Stimulated activated CD4-positive, alpha-beta T cell treated with anti-CD3 and anti-CD28 coated beads, Interleukin-4, amount 100 ng/mL, for 24 hours (primary cell): ENCODE results near the gene ACSS2.

Experiments
- DNase-seq: peaks from one replicate; pipeline ENCODE4 v3.0.0-alpha.2; 2020

Gene ACSS2

DNA sequence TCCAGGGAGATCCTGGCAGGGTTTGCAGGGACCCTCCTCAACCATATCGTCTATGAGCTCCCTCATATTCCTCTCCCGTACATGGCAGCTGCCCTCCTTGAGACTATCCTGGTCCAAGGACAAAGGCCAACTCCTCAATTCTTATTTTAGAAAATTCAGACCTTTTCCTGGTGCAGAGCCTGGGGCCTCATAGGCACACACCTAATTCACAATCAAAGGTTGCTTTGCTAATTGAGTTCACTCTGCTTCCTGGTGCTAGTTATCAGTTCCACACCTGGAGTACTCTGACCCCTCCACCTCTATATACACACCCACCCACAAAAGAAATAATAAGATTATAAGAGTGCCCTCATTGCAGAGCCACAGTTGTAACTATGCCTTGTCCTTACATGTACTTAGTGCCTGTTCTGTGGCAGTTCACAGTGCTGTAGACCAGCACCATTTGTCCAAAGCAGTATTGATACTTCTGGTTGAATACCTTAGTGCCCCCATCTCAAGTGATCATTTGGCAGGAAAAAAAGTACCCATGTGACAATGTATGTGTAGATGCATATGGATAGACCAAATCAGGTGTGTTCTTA is 40.5 kb downstream of the ACSS2 start:
- no peak for DNase-seq

DNA sequence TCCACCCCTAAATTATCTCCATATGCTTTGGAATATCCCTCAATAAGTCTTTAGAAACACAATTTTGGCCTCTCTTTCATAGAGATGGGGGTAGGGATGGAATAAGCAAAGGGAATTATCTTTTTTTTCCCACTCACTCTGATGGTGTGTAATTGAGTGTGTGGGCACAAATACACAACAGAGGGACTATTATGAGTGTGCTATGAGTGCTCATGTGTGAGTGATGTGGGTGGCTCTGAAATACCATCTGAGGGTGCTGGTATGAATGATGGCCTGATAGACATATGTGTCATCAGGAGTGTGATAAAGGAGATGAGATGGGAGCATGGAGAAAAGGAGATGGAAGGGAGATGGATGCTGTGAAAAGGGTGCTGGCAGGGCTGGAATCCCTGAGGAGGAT is 43.6 kb downstream of the ACSS2 start:
- no peak for DNase-seq

DNA sequence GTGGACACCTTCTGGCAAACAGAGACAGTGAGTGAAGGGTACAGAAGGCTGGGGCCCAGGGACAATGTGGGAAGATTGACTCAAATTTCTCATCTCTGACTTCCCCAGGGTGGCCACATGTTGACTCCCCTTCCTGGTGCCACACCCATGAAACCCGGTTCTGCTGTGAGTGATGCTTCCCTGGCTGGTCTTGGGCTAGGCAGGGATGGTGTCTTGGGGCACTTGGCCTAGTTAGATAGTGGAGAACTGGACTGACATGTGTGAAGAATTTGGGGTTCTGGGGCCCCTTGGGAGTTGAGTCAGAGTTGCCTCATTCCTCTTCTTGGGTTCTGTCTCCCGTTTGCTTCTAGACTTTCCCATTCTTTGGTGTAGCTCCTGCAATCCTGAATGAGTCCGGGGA is 45.0 kb downstream of the ACSS2 start:
- no peak for DNase-seq

DNA sequence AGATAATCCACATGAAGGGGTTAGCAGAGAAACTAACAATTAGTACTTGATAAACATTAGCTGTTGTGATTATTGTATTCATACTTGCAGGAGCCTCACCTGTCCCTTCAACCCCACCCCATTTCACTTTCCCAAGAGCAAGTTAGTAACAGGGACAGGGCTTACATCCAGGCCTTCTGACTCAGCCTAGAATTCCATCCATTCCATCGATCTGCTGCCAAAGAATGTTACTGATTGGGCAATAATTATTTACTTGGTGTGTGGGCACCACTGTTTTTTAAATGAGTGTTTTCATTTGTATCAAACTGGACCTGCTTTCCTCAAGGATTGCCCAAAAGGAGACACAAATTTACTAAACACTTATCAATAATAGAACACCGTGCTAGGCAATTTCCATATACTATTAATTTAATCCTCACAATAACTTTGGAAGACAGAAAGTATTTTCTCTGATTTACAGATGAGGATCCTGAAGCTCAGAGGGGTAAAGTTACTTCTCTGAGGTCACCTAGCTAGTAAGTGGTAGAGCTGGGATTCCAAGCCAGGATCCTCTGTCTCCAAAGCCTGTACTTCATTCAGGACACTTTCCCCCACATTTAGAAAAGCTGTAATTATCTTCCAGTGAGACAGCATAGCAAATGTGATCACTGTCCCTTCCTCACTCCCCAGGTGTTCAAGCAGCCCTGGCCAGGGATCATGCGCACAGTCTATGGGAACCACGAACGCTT is 46.4 kb downstream of the ACSS2 start:
- DNase-seq = no peak

DNA sequence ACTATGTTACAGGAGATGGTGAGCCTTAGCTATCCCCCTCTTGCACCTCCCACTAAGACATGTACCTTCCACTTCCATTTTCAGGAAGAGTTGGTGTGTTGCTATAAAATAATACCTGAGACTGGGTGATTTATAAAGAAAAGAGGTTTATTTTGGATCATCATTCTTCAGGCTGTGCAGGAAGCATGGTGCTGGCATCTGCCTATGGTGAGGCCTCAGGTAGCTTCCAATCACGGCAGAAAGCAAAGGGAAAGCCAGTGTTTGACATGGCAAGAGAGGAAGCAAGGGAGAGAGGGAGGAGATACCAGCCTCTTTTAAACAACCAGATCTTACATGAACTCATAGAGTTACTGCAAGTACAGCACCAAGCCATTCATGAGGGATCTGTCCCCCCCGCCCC is 47.0 kb downstream of the ACSS2 start:
- DNase-seq = no peak

DNA sequence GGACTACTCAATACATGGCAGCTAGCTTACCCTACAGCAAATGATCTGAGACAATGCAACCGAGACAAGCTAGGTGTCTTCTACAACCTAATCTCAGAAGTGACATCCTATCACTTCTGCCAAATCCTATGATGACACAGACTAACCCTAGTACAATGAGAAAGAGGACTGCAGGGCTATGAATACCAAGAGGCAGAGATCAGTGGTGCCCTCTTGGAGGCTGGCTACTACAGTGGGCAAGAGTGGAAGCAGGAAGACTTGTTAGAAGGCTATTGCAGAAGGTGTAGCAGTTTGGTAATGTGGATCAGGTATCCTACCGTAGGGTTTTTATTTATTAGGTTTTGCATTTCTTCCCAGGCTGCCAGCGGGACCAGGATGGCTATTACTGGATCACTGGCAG is 48.9 kb downstream of the ACSS2 start:
- no peak for DNase-seq

DNA sequence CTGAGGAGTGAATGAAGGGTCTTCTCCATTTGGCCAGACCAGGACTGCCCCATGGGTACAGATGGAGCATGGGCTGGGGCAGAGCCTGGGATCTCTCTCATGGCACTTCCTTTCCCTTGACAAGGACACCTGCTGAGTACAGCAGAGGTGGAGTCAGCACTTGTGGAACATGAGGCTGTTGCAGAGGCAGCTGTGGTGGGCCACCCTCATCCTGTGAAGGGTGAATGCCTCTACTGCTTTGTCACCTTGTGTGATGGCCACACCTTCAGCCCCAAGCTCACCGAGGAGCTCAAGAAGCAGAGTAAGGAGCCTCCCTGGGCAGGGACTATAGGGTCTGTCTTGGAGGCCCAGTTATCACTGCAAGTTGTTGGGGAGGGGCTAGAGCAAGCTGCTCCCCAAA is 49.6 kb downstream of the ACSS2 start:
- no peak for DNase-seq

DNA sequence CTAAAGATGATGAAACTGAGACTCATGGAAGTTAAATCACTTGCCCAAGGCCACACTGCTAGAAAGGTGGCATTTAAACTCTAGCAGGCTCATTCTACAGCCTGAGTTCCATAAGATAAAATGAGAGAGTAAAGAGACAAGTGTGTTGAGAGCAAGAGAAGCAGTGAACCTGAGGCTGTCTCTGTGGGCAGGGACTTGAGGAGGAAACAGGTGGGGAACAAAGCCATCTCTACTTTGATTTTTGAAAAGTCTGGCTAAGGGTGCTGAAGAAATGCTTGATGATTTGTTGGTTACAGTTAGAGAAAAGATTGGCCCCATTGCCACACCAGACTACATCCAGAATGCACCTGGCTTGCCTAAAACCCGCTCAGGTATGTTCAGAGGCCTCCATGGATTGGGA is 50.2 kb downstream of the ACSS2 start:
- no peak for DNase-seq

DNA sequence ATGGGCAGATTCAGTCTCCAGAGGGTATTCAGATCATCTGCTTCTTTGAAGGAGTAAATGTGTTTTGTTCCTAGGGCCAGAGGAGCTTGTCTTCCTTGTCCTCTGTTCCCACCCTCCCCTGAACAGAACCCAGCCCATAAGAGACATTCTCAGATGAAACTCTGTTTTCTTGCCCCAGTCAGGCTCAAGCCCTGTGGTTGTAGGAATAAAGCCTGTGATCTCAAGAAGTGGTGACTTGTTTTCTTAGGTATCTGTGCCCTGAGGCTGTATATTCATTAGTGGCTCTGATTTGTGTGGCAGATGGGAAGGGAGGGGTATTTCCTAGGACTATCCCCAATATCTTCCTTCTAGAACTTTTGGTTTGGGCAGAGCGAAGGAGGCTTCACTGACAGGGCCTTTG is 51.3 kb downstream of the ACSS2 start:
- no peak for DNase-seq

DNA sequence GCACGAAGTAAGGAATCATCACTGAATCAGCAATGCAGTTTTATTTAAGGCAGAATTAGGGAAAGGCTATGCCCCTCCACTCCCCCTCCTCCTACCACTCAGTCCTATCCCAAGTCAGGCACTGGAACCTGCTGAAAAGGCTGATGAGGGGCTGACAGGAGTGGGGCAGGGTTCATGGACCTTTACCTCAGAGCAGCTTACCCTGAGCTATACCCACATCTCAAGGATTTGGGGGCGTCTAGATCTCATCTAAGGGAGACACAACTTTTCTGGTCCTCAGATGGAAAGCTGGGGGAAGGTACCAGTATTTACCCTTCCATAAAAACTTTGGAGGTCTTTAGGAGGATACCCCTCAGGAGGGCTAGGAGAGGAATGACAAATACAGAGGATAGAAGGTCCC is 52.0 kb downstream of the ACSS2 start:
- DNase-seq = no peak

DNA sequence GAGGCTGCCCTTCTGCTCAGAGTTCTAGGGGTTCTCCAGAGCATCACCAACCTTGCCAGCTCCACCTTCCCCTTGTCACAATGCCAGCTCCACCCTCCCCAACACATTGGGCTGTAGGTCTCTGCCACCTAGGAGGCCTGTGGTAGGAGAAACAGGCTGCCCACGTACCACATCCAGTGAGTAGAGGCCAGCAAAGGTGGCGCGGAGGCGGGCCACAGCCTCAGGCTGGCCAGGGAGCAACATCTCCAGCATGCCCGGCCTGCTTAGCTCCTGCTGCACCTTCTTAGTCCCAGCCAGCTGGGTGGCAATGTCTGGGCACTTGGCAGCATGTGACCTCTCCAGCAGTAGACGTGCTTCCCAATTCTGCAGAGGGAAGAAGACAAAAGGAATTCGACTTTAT is 55.4 kb downstream of the ACSS2 start:
- DNase-seq = no peak

DNA sequence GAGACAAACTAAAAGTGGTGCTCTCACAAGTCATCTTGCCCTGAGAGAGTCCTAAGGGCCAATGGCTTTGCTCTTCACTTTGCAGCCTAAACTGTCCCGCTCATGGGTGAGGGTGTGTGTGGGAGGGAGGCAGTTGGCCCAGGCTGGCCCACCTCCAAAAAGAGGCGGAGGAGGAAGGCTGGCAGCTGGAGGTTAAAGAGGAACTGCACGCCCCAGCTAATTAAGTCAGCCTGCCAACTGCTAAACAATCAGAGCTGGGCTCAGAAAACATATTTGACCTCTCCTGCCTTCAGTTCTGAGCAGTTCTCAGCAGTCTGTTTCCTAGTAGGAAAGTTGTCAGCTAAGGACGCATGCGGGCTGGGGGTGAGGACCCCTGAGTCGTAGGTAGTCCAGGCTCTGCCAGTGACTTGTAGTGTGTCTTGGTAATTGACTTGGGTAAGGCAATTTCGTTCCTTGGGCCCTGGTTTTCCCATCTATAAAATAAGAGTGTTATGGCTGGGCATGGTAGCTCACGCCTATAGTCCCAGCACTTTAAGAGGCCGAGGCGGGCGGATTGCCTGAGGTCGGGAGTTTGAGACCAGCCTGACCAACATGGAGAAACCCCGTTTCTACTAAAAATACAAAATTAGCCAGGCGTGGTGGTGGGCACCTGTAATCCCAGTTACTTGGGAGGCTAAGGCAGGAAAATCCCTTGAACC is 62.2 kb downstream of the ACSS2 start:
- no peak for DNase-seq

DNA sequence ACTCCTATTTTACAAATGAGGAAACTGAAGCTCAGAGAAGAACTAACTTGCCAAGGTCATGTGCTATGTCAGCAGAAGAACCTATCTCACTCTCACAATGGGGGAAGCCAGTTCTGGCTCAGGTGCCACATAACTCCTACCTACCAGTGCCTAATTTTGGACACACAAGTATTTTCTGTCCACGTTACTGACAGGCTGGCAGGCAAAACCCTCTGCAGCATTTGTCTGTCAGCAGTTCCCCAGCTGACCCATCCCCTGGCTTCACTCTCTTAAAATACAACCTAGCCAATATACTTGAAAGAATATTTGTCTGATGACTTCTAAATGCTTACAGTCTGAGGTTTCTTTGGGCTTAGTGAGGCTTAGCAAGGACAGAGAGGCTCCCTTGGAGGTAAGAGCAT is 63.7 kb downstream of the ACSS2 start:
- no peak for DNase-seq

DNA sequence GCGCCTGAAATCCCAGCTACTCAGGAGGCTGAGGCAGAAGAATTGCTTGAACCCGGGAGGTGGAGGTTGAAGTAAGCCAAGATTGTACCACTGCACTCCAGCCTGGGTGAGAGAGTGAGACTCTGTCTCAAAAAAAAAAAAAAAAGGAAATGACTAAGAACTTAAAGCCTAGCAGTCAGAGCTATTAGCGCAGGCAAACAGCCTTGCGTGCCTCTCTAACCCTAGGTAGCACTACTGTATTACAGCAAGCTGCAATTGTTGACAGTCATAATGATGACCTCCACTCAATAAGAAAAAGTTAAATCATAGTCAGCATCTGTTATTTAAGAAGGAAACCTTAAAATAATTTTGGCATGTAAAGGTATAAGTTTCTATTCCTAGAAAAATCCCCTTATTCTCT is 64.8 kb downstream of the ACSS2 start:
- DNase-seq = no peak

DNA sequence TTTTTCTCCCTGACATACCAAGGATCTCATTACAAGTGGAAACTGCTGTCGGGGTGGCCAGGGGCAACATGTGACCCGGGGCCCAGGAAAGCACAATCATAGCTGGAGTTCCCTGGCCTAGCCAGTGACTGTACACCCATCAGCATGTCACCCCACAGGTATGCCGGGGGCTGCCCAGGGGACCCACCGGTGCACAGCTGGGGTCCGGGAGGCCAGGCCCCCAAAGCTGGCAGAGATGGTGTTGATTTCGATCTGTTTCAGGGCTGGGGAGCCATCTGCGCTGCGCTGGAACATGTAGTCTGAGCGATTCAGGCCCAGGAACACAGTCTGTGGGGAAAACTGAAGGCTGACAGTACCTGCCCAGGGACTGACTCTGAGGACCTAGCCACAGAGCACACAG is 65.9 kb downstream of the ACSS2 start:
- DNase-seq = no peak

DNA sequence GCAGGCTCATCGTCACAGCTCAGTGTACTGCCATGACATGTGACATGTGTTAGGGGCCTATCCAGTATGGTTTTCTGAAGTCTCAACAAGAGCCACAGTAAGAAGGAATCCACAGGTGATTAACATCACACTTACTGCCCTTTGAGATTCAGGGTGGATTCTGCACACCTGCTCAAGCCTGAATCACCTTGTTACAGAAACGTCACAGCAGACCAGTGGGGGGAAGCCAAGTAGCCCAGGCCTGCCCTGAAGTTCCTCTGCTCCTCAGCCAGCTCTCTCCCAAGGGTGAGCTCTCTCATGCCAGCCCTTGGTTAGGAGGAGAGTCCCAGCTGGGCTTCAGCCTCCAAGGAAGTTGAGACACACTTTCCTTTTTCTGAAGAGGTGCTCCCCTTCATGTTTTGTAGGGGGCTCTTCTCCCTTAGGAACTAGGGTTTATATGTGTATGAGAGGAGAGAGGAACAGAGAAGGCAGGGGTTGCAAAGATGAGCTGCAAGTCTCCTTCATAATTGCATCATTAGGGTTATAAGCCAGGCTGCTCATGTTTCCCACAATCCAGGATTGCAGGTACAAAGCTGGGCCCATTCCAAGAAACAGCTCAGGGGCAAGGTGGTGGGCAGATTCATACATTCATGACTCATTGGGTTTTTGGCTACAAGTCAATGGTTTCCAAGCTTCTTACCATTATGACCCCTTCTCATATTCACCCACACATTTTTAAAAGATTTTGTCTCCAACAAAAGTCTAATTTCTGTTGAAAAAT is 67.6 kb downstream of the ACSS2 start:
- no peak for DNase-seq

DNA sequence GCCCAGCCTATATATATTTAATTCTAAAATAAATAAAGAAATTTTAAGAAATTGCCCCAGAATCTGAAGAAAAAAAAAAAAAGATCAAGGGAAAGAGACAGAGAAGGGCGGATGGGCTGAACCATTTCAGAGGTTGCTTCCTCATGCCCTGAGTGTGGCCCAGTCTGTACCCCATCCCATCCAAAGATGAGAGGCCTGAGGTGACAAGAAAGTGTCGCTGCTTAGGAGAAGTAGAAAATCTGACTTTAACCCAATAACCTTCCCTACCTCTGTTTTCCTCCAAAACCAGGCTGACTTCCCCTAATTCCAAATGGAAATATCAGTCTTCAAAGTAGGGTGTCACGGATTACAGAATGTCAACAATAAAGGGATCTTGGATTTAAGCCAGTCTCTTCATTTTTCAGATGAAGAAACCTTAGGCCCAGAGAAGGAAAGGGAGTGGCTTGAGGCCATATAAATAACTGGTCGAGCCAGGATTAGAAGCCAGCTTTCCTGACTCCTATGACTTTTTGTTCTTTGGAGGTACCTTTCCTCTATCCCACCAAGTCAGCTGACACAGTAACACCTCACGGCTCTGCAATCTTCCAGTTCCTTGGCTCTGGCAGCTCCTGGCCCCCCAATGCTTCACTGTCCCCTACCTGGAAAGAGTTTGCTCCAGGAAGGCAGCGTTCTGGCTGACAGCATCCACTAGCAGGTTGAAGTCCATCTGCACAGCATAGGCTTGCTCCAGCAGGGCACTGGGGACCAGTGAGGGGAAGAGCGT is 69.1 kb downstream of the ACSS2 start:
- DNase-seq = no peak

DNA sequence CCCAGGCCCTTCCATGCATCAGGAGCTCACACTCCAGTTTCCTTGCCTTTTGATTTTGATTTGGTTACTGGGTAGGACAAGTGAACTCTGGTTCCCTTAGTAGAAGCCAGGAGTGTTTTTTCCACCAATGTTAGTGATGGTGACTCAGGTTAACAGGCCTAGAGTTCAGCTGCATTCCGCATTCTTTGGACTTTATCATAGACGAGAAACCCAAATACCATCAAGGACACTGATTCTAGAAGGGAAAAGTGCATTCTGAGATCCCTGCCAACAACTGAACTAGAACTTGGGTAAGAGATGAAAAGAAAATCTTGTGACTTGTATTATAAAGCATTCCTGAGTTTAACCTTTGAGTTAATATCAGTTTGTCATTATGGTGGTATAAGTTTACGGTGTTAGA is 70.2 kb downstream of the ACSS2 start:
- DNase-seq = no peak

DNA sequence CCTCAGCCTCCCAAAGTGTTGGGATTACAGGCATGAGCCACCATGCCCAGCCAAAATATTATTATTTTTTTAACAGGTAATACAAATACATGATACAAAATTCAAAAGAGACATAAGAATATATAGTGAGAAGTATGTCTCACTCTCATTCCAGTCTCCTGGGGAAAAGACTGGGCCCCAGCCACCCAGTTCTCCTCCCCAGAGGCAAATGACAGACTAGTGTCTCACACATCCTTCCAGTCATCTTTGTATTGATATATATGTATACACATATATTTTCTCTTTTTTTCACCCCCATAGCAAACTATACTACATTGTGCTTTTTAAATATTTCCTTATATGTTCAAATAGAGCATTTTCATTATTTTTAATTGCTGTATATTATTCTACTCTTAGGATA is 70.9 kb downstream of the ACSS2 start:
- no peak for DNase-seq

DNA sequence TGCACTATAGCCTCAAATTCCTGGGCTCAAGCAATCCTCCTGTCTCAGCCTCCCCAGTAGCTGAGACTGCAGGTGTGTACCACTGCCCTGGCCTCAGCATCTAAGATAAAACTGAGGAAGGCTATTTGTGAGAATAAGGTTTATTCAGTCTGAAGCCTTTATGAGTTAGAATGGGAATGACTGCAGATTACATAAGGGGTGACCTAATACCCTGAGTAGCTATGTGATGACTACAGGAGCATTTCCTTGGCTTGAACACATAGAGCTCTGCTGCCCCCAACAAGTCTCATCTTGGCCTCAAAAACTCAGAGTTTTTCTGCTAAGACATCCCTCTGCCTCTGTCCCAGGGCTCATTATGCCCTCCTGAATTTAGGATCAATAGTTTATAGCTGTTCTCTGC is 71.6 kb downstream of the ACSS2 start:
- no peak for DNase-seq

DNA sequence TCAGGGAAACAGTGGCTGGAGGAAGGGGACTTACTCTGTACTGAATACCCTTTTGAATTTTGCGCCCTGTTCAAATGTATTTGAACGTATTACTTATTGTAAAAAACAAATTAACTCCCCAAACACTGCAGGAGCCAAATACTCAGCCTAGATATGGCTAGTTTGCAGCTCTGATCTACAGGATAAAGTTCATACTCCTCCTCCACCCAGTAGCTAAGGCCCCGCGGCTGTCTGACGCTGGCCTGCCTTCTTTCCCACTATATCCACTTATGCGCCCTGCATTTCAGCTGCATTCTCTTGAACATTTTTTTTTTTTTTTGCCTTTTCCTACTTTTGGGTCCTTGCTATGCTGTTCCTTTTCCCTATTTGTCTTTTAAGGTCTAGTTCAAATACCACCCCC is 72.7 kb downstream of the ACSS2 start:
- DNase-seq = no peak

DNA sequence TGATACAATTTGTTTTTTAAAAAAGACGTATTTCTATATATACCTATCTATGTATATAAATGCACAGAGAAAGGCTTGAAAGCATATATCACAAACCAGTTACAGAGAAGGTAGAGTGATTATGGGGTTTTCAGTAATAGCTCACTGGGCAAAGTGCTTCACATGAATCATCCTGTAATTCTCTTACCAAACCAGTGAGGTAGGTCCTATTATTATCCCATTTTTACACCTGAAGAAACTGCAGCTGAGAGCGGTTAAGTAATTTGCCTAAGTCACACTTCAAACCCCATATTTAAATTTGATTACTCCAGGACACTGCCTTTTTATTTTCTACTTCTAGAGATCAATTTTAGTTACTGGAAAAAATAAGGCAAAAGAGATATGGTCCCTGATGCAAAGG is 74.8 kb downstream of the ACSS2 start:
- no peak for DNase-seq

DNA sequence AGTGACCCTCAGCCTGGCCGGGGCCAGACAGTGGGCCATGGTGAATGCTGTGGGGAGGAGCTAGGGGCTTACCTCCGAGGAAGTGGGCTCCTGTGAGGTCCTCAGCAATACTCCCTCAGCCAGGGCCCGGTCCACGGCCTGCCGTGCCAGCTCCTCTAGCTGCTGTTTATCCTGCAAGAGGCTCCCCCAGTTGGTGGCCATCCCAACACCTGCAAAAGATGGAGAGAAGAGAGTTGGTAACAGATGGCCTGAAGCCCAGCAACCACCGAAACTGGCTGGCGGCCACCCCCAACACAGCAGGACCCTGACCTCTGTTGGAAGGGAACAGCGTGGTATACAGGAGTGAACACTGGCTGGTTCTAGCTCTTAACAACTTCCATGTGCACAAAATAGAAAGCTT is 75.2 kb downstream of the ACSS2 start:
- no peak for DNase-seq
